CD1c-positive myeloid dendritic cell (primary cell): ENCODE results near the gene LCE1E.

Source experiments
- DNase-seq: peaks from one replicate; pipeline ENCODE4 v3.0.0-alpha.2; 2016; ENCODE audit errors: extremely low spot score

LCE1E gene, protein sequence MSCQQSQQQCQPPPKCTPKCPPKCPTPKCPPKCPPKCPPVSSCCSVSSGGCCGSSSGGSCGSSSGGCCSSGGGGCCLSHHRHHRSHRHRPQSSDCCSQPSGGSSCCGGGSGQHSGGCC

DNA sequence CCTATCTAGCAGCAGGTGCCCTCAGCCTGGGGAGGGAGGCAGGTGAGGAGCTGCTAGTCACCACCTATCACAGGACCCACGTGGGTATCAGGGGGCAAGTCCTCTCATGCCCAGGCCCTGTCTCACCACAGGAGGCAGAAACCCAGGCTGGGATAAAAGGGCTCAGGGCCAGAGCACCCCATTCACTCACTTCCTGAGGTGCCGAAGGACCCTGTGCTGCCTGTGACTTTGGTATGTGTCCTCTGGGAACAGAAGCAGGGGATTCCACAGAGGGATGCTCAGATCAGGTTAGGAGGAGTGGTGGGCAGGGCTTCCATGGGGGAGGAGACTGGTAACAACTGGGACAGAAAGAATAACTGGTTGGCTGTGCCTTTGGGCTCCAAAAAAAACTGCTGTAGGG lies at the start of gene LCE1E:
Gene LCE1E (plus strand): TSS at position 181 of the 400 bp plus-strand sequence. CDS start 1,043 bp downstream, outside the sequence.
- no peak for DNase-seq

DNA sequence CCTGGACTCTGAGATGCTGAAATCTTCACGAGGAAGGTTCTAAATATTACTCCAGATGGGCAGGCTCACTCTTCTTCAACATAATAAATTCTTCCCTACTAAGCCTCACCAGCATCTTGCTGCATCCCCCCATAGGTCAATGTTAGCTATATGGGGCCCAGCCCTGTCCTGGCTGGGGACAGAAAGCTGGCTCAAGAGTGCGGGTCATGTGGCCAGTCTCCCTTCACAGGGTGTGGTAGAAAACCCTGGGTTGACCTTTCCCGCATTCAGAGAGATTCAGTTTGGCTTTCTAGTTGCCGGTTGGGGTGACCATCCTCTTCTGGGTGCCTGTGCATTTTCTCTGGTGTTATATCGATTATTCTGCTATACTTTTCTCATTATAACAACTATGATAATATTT lies 48.1 kb upstream of the LCE1E start:
- DNase-seq: no peak

DNA sequence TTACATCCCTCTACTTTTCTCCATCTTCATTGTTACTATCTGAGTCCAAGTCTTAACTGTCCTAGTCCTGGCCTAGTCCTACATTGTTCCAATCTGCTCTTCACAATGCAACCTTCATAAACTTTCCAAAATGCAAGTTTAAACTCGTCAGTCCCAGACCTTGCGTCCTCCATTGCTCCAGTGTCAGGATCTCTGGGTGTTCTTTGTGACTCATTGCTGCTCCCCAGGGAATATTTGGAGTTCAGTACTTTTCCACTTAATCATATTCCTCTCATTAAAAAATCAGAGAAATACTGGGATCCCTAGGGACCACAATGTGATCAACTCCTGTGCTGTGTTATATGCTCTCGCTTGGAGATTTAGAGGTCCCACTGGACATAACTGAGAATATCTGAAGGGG lies 46.2 kb upstream of the LCE1E start:
- no peak for DNase-seq

DNA sequence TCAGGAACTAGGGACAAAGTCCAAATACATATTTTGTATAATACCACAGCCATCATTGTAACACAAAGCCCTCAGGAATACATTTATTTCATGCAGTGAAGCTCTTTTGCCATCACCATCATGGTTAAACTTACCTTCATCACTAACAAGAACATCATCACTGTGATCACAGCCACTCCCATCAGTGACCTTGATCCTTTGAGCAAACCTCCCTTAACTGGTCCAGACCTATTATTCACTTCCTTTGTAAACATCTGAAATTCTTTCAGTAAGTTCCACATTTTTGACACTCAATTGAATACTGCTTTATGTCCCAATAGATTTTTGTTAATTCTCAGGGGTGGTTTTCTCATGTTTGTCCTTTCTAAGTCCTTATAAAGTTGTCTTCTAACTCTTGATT lies 44.4 kb upstream of the LCE1E start:
- DNase-seq: no peak

DNA sequence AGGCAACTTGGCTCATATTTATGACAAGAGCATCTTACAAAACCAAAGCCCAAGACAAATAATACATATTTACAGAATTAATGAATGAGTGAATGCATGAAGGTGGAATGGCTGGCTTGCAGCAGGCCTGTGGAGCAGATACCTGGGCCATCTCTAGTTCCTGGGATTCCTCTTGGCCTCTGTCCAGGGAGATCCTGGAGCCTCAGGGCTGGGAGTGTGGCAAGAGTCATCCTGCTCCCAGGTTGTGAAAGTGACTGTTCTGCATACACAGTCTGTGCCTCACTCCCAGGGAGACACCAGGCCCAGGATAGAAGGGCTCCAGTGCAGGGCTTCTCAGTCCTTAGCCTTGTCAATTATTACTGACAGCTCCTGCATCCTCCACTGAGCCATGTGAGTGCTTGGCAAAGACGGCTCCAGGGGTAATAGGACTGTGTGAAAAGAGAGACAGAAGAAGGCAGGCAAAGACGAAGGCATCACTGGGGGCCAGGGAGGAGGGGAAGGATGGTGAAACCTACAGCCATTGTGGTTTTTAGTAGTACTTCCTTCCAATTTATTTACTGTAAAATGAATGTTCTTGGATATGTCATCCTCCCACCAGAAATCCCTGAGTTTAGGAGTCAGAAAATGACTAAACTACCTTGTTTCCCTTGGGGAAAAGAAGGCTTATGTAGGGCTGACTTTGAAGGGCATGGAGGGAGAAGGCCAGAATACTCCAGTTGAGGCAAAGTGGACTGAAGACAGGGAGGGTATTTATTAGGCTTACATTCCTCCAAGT lies 42.5 kb upstream of the LCE1E start:
- DNase-seq: no peak

DNA sequence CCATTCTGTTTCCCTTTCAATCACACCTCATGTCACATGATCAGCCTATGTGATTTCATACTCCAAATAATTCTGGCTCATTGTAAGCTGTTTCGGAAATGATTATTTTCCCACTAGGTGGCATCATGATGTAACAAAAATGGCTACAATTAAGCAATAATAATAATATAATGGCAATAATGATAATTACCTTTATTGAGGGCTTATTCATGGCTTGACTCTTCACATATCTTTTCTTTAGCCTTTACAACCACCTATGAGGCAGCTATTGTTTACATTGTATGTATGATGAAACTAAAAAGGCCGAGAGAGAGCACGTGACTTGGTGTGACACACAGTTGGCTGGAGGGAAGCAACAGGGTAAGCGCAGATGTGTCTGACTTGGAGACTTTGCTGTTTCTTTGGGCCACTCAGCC lies 40.8 kb upstream of the LCE1E start:
- DNase-seq: no peak

DNA sequence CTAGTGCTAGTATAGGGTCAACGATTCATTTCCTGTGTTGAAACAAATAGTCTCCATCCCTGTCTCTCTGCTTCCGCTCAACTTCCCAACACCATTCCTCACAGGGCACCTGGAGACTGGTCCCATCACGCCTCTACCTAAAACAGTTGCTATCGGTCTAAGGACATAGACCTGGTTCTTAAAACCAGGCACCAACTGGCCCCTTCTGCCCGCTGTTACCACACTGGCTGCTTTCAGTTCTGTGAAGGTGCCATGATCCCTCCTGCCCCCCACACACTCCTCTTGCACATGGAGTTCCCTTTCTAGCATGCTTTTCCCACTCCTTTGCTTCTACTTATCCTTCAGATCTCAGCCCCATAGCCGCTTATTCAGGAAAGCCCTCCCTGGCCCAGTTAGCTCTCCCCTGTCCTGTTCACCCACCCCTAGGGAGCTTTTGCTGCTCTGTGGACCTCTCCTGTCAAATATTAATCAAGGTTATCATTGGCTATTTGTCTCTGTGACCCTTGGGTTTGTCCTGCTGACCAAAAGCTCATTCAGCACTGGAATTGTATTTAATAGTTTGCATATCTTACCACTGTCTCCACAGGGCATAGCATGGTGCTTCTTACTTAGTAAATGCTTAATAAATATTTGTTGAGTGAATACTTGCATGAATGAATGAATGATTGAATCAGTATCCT lies 40.2 kb upstream of the LCE1E start:
- no peak for DNase-seq

DNA sequence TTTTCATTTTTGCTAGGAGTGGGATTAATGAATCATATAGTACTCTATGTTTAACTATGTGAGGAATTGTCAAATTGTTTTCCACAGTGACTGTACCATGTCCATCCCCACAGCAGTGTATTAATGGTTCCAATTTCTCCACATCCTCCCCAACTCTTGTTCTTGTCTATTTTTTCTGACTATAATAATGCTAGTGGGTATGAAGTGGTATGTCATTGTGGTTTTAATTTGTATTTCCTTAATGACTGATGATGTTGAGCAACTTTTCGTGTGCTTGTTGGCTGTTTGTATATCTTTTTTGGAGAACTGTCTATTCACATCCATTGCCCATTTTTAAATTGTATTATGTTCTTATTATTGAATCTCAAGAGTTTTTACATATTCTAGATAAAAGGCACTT lies 38.2 kb upstream of the LCE1E start:
- no peak for DNase-seq

DNA sequence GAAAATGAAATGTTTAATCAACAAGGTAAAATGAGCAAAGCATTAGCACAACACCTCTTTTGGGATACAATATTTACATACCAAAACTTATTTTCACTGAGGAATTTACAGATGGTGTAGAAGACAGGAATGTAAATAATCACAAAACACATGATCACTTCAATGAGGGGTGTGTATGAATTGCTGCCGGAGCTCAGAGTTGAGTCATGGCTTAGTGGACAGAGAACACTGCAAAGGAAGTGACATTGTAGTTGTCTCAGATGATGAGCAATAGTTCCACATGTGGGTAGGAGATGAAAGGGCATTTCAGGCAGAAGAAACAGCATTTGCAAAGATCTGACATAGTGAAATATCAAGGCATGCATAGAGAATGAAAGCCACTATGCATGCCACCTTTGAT lies 33.8 kb upstream of the LCE1E start:
- no peak for DNase-seq

DNA sequence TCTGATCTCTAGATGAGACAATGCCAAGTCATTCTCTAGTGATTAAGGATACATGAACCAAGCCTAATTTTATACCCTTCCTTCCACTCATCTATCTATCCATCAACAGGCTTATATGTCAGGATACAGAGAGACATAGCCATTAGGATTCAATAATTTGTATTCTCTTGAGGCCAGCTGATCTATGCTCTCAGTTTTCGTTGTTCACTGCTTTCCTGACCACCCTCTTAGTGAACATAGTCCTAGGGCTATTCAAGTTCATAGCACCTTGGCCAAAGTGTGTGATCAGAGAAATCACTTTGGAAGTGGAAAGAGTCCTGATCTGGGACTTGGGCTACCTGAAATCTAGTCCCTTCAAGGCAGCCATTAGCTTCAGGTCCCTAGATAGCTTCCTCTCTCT lies 32.5 kb upstream of the LCE1E start:
- no peak for DNase-seq

DNA sequence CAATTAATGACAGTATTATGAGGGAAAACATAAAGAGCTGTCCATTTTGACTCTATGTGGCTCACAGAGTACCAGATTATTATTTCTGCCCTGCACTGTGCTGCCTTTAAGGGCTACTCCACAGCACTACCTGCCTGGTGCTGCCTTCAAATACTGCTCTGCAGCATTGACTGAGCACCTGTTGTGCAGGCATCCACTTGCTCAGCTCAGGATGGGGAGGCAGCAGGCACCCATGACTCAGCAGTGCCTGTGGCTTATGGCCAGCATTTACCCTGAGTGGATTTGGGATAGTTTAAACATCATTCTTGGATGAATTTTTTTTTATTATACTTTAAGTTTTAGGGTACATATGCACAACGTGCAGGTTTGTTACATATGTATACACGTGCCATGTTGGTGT lies 29.2 kb upstream of the LCE1E start:
- DNase-seq: no peak

DNA sequence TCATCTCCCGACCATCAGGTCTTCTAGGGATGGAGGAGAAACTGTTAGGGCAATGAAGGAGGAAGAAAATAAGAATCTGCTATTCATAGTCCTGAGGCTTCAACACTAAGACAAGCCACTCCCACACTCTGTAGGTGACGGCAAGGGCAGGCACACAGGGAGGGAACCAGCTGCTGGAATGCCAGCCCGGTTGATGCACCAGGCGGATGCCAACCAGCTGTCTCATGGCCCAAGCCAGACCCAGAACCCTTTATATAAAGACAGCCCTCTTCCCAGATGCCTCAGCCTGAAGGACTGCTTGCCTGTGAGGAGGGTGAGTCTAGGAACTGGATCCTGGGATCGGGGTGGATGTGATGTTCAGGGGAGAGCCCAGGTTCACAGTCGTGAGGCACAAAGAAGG lies 28.3 kb upstream of the LCE1E start, which contains the start of gene KPRP:
Gene KPRP (plus strand): TSS at position 279 of the 400 bp plus-strand sequence. CDS start 1,564 bp downstream, outside the sequence.
- no peak for DNase-seq

DNA sequence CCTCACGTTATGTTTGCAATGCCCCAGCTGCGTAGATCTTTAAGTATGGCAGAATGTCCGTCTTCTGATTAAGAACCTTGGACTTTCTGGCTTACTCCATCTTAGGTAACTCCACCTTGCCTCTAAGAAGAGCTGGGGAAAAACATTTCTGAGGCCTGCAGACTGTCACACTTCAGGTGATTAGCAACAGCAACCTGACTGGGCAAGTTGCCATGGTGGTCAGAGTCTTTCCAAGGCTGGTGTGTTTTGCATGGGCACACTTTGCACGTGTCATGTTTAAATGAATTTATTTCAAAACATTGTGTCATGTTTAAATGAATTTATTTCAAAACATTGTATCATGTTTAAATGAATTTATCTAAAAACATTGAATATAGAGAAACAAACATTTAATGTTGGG lies 27.4 kb upstream of the LCE1E start:
- no peak for DNase-seq

DNA sequence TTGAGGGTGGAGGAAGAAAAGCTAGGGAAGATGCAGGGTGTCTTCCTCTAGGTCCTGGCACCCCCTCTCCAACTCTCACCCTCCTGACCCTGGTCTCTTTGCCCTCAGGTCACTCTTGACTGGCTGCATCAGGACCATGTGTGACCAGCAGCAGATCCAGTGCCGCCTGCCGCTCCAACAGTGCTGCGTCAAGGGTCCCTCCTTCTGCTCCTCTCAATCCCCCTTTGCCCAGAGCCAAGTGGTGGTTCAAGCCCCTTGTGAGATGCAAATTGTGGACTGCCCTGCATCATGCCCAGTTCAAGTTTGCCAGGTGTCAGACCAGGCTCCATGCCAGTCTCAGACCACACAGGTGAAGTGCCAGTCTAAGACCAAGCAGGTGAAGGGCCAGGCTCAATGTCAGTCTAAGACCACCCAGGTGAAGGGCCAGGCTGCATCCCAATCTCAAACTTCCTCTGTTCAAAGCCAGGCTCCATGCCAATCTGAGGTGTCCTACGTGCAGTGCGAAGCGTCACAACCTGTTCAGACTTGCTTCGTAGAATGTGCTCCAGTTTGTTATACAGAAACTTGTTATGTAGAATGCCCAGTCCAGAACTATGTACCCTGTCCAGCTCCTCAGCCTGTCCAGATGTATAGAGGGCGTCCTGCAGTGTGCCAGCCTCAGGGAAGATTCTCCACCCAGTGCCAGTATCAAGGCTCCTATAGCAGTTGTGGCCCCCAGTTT lies 26.4 kb upstream of the LCE1E start:
- no peak for DNase-seq

DNA sequence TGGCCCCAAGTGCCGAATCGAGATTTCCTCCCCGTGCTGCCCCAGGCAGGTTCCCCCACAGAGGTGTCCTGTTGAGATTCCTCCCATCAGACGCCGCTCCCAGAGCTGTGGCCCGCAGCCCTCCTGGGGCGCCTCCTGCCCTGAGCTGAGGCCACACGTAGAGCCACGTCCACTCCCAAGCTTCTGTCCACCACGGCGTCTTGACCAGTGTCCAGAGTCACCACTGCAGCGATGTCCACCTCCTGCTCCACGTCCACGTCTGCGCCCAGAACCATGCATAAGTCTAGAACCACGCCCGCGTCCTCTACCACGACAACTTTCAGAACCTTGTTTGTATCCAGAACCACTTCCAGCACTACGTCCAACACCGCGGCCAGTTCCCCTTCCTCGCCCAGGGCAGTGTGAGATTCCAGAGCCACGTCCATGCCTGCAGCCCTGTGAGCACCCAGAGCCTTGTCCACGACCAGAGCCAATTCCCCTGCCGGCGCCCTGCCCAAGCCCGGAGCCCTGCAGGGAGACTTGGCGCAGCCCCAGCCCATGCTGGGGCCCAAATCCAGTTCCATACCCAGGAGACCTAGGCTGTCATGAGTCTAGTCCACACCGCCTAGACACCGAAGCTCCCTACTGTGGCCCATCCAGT lies 25.4 kb upstream of the LCE1E start:
- DNase-seq: no peak

DNA sequence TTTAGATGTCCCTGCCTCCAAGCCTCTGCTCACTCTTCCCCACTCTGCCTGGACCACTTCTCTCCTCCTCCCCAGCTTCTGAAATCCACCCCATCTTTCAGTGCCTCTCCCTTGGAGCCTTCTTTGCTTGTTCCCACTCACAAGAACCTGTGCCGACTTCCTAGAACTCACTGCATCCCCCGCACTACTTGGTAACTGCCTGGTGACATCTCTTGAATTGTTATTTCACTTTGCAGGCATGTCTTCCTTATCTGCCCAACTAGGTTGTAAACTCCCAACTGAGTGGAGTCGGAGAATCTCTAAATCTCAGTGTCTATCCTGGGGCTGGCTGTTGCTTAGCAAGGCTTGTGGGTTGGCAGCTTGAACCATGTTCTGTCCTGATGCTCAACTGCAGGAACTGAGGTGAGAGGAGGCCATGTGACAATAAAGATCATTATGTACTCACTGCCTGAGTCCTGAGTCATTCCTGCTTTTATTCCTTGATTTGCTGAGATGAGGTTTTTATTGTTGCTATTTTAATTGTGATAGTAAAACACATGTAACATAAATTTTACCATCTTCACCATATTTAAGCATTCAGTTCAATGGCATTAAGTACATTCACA lies 24.3 kb upstream of the LCE1E start:
- no peak for DNase-seq

DNA sequence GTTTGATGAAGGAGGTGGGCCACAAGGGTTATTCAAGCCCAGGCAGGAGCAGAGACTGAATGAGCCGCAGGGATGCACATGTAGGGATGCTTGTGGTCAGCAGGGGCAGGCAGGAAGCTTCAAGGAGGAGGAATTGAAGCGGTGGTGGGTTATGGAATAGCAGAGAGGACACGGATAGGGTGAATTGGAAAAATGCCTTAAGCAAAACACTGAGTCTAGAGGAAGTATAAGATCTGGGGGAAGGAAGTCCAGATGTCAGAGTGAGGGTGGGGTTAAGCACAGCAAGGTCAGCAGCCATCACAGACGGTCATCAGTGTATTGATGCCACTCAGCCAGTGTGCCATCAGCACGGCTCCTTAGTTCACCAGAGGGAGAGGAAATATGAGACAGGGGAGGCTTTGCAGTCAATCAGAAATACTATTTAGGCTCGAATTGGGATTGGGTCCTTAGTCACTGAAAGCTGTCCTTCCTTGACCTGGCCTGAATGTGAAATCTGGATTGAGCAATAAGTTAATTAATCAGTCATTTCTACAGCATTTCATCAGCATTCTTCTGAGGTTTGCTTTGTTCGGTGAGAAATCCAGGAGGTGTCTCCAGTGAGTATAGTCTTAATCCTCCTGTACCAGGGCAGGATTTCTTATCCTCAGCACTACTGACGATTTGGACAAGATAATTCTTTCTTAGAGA lies 17.1 kb upstream of the LCE1E start:
- DNase-seq: no peak

DNA sequence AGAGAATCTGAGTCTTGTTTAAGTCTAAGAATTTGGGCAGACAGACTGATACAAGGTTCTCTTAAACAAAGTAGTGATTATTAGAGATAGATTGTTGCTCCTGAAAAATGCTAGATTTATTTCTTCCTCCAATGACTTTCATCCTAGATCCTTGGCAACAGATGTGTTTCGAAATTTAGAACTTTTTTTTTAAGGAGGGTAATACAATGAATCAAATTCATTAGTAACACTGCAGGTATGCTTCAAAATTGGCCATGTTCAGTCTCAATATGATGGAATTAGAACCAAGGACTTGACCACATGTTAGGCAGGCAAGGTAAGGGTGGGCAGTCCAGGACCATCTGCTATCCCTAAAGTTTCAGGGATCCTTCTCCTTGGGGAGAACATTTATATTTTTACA lies 15.6 kb upstream of the LCE1E start:
- no peak for DNase-seq

DNA sequence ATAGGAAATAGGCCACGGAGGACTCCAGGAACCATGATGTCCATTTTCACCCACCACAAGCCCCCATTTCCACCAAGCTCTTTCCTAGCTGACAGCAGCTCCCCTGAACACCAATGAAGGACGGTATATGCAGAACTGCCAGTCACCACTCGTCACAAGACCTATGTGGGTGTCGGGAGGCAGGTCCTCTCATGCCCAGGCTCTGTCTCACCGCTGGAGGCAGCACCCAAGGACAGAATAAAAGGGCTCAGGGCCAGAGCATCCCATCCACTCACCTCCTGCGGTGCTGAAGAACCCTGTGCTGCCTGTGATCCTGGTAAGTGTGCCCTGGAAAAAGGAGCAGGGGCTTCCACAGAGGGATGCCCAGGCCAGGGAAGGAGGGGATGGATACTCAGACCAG lies 11.2 kb upstream of the LCE1E start, which contains the start of gene LCE1F:
Gene LCE1F (plus strand): TSS at position 266 of the 400 bp plus-strand sequence. CDS start 1,232 bp downstream, outside the sequence.
- no peak for DNase-seq

DNA sequence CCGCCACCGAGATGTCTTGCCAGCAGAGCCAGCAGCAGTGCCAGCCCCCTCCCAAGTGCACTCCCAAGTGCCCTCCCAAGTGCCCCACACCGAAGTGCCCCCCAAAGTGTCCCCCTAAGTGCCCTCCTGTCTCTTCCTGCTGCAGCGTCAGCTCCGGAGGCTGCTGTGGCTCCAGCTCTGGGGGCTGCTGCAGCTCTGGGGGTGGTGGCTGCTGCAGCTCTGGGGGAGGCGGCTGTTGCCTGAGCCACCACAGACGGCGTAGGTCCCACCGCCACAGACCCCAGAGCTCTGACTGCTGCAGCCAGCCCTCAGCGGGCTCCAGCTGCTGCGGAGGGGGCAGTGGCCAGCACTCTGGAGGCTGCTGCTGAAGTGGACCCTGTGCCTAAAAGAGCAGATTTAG lies 9.7 kb upstream of the LCE1E start:
- no peak for DNase-seq
